ENCODE data around the gene DDO.

DNA sequence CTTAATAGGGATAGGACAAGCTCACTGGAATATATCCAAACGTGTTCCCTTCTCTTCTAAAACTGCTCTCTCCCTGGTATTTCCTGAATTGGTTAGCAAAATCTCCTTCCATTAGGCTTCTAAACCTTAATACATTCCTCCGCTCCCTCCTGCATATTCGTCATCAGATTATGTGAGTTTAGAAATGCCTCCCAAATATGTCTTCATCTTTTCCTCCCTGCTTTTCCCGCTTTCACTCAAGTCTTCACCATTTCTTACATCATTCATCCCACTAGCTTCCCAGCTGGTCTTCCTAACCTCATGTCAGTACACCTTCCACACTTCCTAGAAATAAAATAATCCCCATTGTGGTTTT is 34.1 kb upstream of the DDO start:
- no peak for TF ChIP-seq EZH2 (IDR thresholded peaks at IDR 0.05; ENCODE audit: low read length)
- TF ChIP-seq, protein P1, sequence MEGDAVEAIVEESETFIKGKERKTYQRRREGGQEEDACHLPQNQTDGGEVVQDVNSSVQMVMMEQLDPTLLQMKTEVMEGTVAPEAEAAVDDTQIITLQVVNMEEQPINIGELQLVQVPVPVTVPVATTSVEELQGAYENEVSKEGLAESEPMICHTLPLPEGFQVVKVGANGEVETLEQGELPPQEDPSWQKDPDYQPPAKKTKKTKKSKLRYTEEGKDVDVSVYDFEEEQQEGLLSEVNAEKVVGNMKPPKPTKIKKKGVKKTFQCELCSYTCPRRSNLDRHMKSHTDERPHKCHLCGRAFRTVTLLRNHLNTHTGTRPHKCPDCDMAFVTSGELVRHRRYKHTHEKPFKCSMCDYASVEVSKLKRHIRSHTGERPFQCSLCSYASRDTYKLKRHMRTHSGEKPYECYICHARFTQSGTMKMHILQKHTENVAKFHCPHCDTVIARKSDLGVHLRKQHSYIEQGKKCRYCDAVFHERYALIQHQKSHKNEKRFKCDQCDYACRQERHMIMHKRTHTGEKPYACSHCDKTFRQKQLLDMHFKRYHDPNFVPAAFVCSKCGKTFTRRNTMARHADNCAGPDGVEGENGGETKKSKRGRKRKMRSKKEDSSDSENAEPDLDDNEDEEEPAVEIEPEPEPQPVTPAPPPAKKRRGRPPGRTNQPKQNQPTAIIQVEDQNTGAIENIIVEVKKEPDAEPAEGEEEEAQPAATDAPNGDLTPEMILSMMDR (optimal IDR thresholded peaks at IDR 0.05 in 1 of 3, IDR thresholded peaks at IDR 0.05 in 1 of 3, conservative IDR thresholded peaks at IDR 0.05 in 1 of 3; ENCODE audit: extremely low read depth in 1 of 3, insufficient read depth in 2 of 3, low read length in 3 of 3): no peak
